Measurements from ENCODE around the gene PCDHA4.
"Not testable (repeated sequence)": the region's sequence is repeated elsewhere in the genome, so short reads cannot be mapped to it uniquely, and the experiment has no call there.

Gene PCDHA4

GRCh38 chr5:140840978-140841962 lies 34.4 kb downstream of the PCDHA4 start, which contains the start of gene PCDHA8:
Gene PCDHA8 (plus strand): TSS chr5:140841187. CDS start chr5:140841322, 135 bp downstream.
- no peak within 1 kb of the TSS for H3K4me3 ChIP-seq (ENCODE audit: low read length)
- no peak for DNase-seq (ENCODE audit: low read depth)
- no peak for TF ChIP-seq CTCF (IDR thresholded peaks at IDR 0.05; ENCODE audit: insufficient read depth, low read depth, low read length, missing control alignments)

- no peak for DNase-seq (ENCODE audit: low read depth)
- no peak for TF ChIP-seq CTCF (IDR thresholded peaks at IDR 0.05; ENCODE audit: insufficient read depth, low read depth, low read length, missing control alignments)
- no peak overlapping the region for H3K4me3 ChIP-seq (ENCODE audit: low read length)
These were observed 36.2 kb downstream of the PCDHA4 start for GRCh38 chr5:140842798-140843733.

GRCh38 chr5:140848139-140849102 lies 41.6 kb downstream of the PCDHA4 start, which contains the start of gene PCDHA9:
Gene PCDHA9 (plus strand): TSS chr5:140848382. CDS start chr5:140848496, 114 bp downstream.
- not testable (repeated sequence) for H3K4me3 ChIP-seq (ENCODE audit: low read length); DNase-seq (ENCODE audit: low read depth)

GRCh38 chr5:140849831-140850634 lies 43.2 kb downstream of the PCDHA4 start:
- DNase-seq (ENCODE audit: low read depth); H3K4me3 ChIP-seq (ENCODE audit: low read length): not testable (repeated sequence)

- no peak within 1 kb of the TSS for H3K4me3 ChIP-seq (ENCODE audit: low read length)
- TF ChIP-seq CTCF (IDR thresholded peaks at IDR 0.05; ENCODE audit: insufficient read depth, low read depth, low read length, missing control alignments) = no peak
- no peak for DNase-seq (ENCODE audit: low read depth)
These were observed 49.2 kb downstream of the PCDHA4 start, which contains the start of gene PCDHA10 for GRCh38 chr5:140855772-140856674. Gene PCDHA10 (plus strand): TSS chr5:140855897. CDS start chr5:140856049, 152 bp downstream.

- no peak for DNase-seq (ENCODE audit: low read depth)
- no peak for TF ChIP-seq CTCF (IDR thresholded peaks at IDR 0.05; ENCODE audit: insufficient read depth, low read depth, low read length, missing control alignments)
These were observed 50.5 kb downstream of the PCDHA4 start for GRCh38 chr5:140857177-140857986.

More at GRCh38 chr5:140857177-140857986, 50.5 kb downstream of the PCDHA4 start:
- no peak overlapping the region for H3K4me3 ChIP-seq (ENCODE audit: low read length)

Data from epithelial cell of esophagus (primary cell).